NCI-H1105 (cell line): Measurements from ENCODE around the gene GDF2.

Experiments
- DNase-seq: peaks from one replicate; lab custom pipeline; 2025; lab: John Stamatoyannopoulos, UW

GDF2 gene

GRCh38 chr10:47291682-47292081 lies 30.6 kb upstream of the GDF2 start:
- no peak for DNase-seq

- no peak for DNase-seq
Measured at GRCh38 chr10:47294057-47294456, 28.2 kb upstream of the GDF2 start.

- DNase-seq = no peak
Measured at GRCh38 chr10:47294501-47294900, 27.8 kb upstream of the GDF2 start.

GRCh38 chr10:47295411-47295810 lies 26.8 kb upstream of the GDF2 start:
- no peak for DNase-seq

DNA sequence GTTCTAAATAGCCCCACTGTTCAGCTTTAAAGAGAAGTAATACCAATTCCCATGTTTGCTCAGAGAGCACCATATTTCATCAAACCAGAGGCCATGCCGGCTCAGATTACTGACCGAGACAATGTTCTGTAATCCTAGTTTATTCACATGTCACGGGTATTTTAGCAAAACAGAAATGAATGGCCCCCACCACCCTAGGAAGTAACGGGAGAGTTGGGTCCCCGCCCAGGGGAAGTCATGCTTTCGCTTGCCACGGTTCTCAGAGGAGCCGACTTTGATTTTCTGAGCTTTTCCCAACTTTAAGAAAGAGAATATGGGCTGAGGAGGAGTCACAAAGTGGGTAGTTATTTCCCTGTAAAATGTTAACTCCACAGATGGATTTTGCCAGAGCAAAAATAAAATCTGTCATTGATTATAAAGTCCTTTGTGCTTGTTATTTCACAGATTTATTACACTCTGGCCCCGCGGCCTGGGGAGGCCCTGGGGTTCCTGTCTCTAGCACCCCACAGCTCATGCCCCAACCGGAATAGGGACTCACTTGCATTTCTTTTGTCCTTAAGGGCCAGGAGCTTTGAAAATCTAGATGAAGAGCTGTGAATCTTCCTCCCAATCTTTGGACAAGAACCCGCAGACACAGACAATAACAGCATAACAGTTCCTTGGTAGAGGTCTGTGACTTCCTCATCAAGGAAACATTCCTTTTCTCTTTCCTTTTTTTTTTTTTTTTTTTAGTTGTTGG lies 25.9 kb upstream of the GDF2 start:
- no peak for DNase-seq

- no peak for DNase-seq
Measured at GRCh38 chr10:47296941-47297340, 25.3 kb upstream of the GDF2 start.

GRCh38 chr10:47297866-47298540 lies 24.3 kb upstream of the GDF2 start:
- DNase-seq = no peak

- DNase-seq = no peak
Measured at GRCh38 chr10:47298715-47299114, 23.5 kb upstream of the GDF2 start.

- no peak for DNase-seq
Measured at GRCh38 chr10:47299611-47300428, 22.4 kb upstream of the GDF2 start, which contains the start of gene GDF10. Gene GDF10, plus strand, starts transcription at chr10:47300197. Its CDS starts 455 bp downstream, at chr10:47300652.

DNA sequence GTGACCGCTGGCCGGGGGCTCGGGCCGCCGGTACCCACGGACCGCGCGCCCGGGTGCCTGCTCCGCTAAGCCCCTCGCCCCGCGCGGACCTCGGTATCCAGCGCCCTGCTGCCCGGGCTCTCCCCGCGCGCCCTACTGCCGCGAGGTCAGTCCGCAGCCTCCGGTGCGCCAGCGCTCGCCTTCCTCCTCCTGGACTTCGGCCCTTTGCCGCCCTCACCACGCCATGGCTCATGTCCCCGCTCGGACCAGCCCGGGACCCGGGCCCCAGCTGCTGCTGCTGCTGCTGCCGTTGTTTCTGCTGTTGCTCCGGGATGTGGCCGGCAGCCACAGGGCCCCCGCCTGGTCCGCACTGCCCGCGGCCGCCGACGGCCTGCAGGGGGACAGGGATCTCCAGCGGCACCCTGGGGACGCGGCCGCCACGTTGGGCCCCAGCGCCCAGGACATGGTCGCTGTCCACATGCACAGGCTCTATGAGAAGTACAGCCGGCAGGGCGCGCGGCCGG lies 21.8 kb upstream of the GDF2 start:
- DNase-seq = no peak

GRCh38 chr10:47301833-47302232 lies 20.4 kb upstream of the GDF2 start:
- DNase-seq = no peak

GRCh38 chr10:47303105-47303504 lies 19.1 kb upstream of the GDF2 start:
- no peak for DNase-seq

GRCh38 chr10:47303866-47304265 lies 18.4 kb upstream of the GDF2 start:
- no peak for DNase-seq

DNA sequence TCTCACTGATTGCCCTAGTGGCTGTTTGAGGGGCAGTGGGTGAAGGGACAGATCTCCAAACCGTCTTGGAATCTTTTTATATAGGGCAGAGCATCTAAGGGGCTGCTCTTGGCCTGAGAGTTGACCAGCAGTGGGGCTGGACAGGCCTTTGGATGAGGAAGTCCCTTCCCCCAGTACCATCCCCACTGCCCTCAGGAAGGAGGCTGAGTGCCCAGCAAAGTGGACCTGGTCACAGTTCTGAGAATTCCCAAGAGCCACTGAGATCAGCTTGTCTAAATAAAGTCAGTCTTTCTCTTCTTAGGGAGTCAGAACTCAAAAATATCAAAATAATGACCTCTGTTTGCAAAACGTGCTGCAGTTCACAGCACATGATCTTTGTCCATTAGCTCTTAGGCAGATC lies 16.7 kb upstream of the GDF2 start:
- no peak for DNase-seq

DNA sequence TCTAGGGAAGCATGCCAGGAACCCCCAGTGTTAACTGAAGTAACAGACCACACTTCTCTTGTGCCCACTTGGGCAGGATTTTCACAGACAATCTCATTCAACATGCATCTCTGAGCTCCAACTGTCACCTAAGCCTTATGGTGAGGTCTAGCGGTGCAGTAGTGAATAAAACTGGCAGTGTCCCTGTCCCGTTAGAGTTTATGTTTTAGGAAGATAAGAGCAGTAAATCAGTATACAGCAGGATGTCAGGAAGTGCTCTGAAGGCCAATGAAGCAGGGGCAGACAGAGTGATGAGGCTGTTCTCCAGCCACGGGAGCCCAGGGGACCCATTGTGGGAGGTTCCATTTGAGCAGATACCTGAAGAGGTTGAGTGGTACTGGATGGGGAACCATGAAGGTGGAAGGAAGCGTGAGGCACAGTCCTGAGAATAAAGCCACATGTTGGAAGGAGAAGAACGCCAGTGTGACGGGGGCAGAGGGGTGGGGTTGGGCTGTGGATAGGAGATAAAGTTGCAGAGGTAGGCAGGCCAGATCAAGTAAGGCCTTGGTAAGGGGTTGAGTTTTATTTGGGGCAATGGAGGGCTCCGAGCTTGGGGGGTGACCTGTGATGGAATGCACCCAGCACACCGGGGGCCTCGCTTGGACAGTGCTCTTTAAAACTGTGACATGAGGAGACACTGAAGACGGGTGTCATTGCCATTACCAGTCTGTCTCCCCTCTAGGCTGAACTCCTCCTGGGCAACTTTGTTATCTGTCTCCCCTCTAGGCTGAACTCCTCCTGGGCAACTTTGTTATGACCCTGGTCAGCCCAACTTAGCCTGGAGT lies 15.7 kb upstream of the GDF2 start:
- no peak for DNase-seq

GRCh38 chr10:47307381-47307780 lies 14.9 kb upstream of the GDF2 start:
- DNase-seq = no peak

DNA sequence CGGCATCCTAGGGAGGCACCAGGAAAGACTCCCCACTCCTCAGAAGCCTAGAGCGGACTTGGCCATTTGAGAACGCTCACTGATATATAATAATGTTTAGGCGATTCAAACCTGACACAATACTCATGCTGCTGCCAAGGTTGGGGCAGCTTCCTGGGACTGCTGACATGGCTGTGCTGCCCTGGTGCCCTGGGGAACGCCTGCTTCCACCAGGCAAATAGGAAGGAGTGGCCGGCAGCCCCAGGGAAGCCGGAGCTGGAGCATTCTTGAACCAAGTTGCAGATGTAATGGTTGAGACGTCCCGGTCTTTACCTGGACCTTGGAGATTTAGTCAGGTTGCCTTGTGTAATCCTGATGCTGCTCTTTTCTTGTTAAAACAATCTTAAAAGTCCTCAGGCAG lies 13.5 kb upstream of the GDF2 start:
- DNase-seq = no peak

DNA sequence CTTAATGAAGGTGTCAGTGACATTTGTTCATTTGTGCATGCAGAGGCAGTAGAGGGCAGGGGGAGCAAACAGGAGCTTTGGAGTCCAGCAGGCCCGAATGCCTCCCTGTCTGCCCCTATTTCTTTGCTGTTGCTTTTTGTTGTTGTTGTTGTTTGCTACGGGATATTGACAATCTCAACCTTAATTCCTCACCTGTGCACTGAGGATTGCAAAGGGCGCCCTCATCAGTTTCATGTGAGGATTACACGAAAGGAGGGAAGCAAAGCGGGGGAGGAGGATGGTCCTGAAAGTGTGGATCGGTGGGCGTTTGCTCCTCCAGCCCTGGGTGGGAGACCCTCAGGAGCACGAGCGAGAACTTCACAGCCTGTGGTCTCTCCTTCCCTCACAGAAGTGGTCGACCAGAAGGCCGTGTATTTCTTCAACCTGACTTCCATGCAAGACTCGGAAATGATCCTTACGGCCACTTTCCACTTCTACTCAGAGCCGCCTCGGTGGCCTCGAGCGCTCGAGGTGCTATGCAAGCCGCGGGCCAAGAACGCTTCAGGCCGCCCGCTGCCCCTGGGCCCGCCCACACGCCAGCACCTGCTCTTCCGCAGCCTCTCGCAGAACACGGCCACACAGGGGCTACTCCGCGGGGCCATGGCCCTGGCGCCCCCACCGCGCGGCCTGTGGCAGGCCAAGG lies 12.7 kb upstream of the GDF2 start:
- DNase-seq = peak; percentile 21

- DNase-seq = no peak
Measured at GRCh38 chr10:47310090-47310505, 12.2 kb upstream of the GDF2 start.

DNA sequence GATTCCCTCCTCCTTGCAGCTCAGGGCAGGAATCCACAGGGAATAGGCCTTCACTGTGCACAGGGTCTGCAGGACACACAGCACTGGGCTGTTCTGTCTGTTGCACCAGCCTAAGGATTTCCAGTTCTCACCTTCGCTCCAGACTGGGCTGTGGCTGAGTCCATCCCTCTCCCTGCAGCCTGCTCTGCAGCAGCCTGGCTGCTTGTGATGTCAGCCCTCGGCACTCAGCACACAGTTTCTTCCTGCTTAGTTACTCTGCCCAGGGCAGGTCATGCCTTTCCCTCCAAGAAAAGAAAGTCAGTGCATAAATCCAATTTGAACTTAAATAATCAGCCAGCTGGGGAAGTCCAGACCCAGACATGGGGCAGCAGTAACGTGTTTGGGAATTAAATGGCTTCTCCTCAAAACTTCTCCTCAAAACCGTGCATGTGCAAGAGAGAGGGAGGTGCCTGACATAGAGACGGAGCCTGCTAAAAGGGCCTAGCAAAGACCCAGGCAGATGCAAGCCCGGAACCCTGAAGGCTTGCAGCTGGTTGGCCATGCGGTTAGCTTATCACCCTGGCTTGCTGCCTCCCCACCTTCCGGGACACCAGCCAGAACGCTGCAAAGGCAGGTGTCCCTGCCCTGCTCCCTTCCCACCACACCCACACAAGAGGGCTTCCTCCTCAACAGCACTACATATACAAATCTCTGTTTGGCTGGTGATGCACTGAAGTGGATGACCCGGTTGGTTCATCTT lies 10.9 kb upstream of the GDF2 start:
- DNase-seq = peak; percentile 60
